MM.1S (cell line): ENCODE data around the gene C1orf50.

Experiments
- CTCF ChIP-seq: fragments of 300-600 bp; sonication (generic); IDR thresholded peaks from 2 replicates; pipeline ENCODE4 v1.5.1; 2016; ENCODE audit warnings: antibody characterized with exemption, low read length, mixed read lengths
- EZH2 ChIP-seq: fragments of 300-600 bp; sonication (generic); optimal IDR thresholded peaks from 2 replicates; pipeline ENCODE3; 2017; ENCODE audit warnings: low read depth, mild to moderate bottlenecking, antibody characterized with exemption, low read length, mixed read lengths

- TF ChIP-seq EZH2: no peak
- no peak for TF ChIP-seq CTCF
These were observed 19.0 kb upstream of the C1orf50 start for GRCh38 chr1:42748021-42748420.
